HL-60 (cell line): ENCODE measurements around the gene ZMIZ2.

Source experiments
- CTCF ChIP-seq: IDR thresholded peaks from one replicate; pipeline ENCODE4 v1.5.1; 2011; ENCODE audit warnings: low read length, control low read depth, inconsistent platforms; ENCODE audit not compliant: insufficient read depth
- POLR2AphosphoS5 ChIP-seq: IDR thresholded peaks from 2 replicates; pipeline ENCODE4 v1.6.1; 2012; ENCODE audit warnings: low read depth

DNA sequence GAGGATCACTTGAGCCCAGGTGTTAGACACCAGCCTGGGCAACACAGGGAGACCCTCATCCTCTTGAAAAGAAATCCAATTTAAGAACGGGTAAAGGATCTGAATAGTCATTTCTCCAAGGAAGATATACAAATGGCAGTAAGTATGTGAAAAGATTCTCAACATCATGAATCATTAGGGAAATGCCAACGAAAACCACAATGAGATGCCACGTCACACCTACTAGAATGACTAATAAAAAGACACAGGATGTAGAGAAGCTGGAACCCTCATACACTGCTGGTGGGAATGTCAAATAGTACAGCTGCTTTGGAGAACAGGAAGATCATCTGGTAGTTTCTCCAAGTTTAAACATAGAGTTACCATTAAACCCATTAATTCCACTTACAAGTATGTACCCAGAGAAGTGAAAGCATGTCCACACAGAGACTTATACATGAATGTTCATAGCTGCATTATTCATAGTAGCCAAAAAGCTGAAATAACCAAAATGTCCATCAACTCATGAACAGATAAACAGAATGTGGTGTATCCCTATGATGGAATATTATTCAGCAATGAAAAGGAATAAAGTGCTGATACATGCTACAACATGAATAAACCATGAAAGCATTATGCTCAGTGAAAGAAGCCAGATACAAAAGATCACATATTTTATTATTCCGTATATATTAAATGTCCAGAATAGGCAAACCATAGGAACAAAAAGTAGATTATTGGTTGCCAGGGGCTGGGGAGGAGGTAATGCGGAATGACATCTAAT, 13.1 kb upstream of the ZMIZ2 start:
- TF ChIP-seq CTCF (no peak), POLR2AphosphoS5 (no peak)
